Stimulated activated CD4-positive, alpha-beta T cell treated with anti-CD3 and anti-CD28 coated beads, TNF-alpha, amount 100 ng/mL, for 48 hours (primary cell): Measurements from ENCODE around the gene USP34.
"Not testable (repeated sequence)": the region's sequence is repeated elsewhere in the genome, so short reads cannot be mapped to it uniquely, and the experiment has no call there.

Experiments used
- DNase-seq, 3 donors: peaks; one replicate each; pipeline ENCODE4 v3.0.0-alpha.2; 2020; ENCODE audit warnings: low read depth in 3 of 3

Gene USP34

GRCh38 chr2:61470965-61471904 lies at the start of gene USP34:
Gene USP34, minus strand, starts transcription at chr2:61471087. Its CDS starts 395 bp downstream, at chr2:61470692.
- peak; percentile 79 to 91 (median 88) for DNase-seq

GRCh38 chr2:61520261-61520660 lies 49.4 kb upstream of the USP34 start:
- no peak for DNase-seq

- no peak for DNase-seq
Observed at GRCh38 chr2:61512768-61513398, 42.0 kb upstream of the USP34 start.

- DNase-seq = no peak
Observed at GRCh38 chr2:61510674-61511671, 40.1 kb upstream of the USP34 start.

- DNase-seq = no peak
Observed at GRCh38 chr2:61504949-61505348, 34.1 kb upstream of the USP34 start.

GRCh38 chr2:61499060-61499459 lies 28.2 kb upstream of the USP34 start:
- no peak for DNase-seq

GRCh38 chr2:61493523-61493942 lies 22.6 kb upstream of the USP34 start:
- DNase-seq = no peak

- no peak for DNase-seq
Observed at GRCh38 chr2:61492476-61492875, 21.6 kb upstream of the USP34 start.

- DNase-seq = no peak
Observed at GRCh38 chr2:61485281-61485680, 14.4 kb upstream of the USP34 start.

- DNase-seq = no peak
Observed at GRCh38 chr2:61478086-61478485, 7.2 kb upstream of the USP34 start.

GRCh38 chr2:61476929-61477589 lies 6.2 kb upstream of the USP34 start:
- not testable (repeated sequence) for DNase-seq

GRCh38 chr2:61471905-61472805 lies 1.3 kb upstream of the USP34 start:
- DNase-seq = peak in 1 of 3 donors; percentile 5

- peak; percentile 71 to 90 (median 74) for DNase-seq
Observed at GRCh38 chr2:61470122-61470951, 550 bp downstream of the USP34 start.

- DNase-seq = no peak
Observed at GRCh38 chr2:61469424-61470121, 1.3 kb downstream of the USP34 start.

GRCh38 chr2:61468231-61468630 lies 2.7 kb downstream of the USP34 start:
- not testable (repeated sequence) for DNase-seq

- DNase-seq = no peak
Observed at GRCh38 chr2:61465045-61465444, 5.8 kb downstream of the USP34 start.

GRCh38 chr2:61463769-61464475 lies 7.0 kb downstream of the USP34 start:
- DNase-seq = no peak

GRCh38 chr2:61461404-61461803 lies 9.5 kb downstream of the USP34 start:
- DNase-seq = no peak
